NCI-H2171 treated with DMSO at 0.1 percent for 48 hours (cell line): ENCODE measurements around the gene C16orf90.
A peak's percentile ranks its signal among the peaks of the same experiment; 100 is the strongest.

Experiments used
- DNase-seq: peaks from one replicate; lab custom pipeline; 2025; lab: John Stamatoyannopoulos, UW

Gene C16orf90

DNA sequence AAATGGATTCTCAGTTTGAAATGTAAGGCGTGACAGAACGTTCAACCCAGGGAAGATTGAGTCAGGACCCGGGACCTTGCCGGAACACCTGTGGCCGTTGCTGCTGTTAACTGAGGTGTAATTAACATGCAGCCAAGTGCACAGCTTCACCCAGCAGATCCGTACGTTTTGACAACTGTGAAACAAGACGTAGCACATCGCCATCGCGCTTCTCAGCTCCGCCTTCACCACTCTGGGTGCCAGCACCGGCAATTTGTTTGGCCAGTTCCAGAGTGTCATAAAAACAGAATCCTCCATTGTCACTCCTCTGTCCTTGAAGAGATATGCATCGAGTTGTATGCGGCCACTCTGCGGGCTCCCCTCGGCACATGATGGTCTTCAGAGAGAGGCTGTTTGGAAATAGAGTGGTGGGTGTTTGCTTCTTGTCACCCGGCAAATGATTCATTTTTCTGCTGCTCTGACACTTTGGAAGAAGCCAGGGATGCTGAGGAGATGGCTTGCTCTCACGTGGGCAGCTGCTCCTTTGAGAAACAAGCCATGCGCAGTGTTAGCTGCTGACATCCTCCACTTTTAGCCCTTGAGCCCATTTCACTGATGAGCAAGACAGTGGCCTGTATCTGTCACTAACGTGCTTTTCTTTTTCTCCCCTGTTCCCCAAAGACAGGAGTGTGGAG lies 29.2 kb downstream of the C16orf90 start:
- no peak for DNase-seq

DNA sequence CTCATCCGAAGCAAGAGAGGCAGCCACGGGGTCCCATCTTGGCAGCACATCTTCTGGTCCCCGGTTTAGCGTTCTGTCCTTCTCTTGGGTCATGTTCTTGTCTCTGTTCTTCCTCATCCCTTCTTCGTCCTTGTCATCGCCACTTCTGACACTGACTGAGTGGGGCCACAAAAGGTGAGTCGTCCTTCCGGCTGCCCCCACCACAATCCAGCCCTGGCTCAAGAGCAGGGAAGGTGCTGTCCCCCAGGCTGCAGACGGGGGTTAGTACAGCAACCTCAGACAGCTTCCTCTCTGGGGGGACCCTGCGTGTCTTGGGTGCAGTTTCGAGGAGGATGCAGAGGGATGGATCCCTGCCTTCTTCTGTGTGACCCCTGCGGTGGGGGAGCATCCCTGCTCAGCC lies 30.0 kb downstream of the C16orf90 start:
- DNase-seq, result no peak

DNA sequence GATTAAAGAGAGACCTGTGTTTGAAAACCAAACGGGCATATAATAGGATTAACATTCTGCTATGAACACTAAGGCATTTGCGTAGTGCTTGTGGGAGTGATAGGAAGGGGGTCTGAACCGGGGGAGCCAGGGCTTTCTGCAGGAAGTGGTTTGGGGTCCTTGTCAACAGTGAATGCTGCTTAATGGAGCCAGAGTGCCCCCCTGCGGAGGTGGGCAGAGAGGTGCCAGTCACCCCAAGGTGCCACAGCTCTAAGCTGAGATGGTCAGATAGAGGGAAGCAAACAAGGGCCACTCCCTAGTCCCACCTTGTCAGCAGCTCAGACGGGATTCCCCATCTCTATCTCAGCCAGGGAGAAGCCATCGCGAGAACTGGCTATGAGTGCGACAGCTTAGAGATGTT lies 34.1 kb downstream of the C16orf90 start:
- DNase-seq, result no peak

DNA sequence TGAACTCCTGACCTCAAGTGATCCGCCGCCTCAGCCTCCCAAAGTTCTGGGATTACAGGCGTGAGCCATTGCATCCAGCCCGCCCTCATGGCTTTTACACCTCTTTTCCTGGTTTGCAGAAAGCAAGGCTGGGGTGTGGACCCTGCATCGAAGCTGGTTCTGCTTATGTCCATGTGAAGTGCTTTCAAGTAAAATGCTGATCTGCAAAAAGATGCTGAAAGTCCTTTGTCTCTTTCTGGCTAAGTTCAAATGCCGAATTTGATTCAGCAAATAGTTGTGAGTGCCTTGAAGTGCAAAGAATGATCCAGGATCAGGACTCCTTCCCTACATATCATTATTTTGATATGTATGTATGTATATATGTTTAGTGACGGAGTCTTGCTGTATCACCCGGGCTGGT lies 34.7 kb downstream of the C16orf90 start:
- no peak for DNase-seq

- no peak for DNase-seq
These were observed 35.2 kb downstream of the C16orf90 start for GRCh38 chr16:3460121-3460520.

GRCh38 chr16:3459401-3460090 lies 35.7 kb downstream of the C16orf90 start:
- DNase-seq, result no peak

DNA sequence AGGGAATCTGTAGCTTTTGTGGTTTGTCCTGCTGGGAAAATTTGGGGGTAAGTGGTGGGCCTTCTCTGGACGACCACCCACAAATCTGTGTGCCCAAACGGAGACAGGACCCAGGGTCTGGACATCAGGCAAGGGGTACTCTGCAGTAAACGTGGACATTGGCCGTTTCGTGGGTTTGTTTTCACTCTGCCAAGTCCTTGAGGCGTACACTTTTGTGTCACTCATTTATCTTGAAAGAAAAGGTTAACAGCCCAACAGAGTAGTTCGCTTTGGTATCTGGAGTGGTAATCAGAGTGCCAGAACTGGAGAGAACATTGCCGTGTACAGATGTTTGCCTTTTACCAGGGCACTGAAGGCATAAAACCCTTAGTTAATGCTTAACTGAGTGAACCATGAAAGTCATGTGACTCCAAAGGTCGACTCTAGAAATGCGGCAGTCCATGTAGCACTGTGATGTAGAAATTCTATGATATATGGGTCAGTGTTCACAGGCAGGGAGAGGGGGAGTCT lies 36.4 kb downstream of the C16orf90 start:
- no peak for DNase-seq

DNA sequence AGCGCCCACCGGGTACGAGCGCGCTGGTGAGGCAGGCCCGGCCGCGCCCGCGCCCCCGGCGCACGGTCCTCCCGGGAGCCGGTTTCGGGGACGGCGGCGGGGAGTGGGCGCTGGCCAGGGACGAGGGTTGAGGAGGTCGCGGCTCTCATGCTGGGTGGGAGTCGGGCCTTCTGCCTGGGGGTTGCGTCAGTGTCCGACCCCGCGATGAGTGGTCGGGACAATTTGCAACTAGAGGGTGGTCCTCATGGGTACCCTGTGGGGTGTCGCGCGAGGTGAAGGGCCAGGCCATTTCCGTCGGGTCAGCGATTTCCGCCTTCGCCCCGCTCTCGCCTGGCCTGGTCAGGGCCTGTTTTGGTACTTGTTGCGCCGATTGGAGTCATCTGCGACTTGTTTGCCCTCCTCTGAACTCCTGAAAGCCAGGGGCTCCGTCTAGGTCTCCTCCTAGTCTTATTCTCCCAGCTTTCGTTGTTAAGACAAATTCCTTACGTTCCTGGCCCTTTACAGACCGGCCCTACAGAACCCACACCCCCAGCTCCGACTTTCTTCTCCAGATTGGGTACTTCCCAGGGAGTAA lies 36.9 kb downstream of the C16orf90 start:
- DNase-seq, result no peak

- peak; percentile 84 for DNase-seq
These were observed 37.6 kb downstream of the C16orf90 start for GRCh38 chr16:3457434-3458252.

DNA sequence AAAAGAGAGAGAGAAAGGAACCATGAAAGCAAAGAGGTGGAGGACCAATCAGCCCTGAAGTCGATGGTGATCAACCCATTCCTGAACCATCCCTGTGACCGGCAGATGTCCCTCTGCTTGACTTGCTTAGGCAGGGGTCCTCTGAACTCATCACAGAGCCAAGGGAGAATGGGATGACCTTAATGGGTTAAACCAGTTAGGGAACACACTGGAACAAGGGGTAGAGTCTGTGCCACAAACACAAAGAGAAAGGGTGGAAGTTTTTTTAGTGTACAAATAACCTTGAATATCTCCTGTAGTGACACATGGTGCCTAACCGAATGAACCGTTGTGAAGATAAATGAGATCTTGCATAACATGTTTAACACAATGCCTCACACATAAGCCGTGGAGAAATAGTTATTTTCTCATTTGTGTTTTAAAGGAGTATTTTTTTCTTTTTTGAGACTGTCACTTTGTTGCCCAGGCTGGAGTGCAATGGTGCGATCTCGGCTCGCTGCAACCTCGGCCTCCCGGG lies 40.6 kb downstream of the C16orf90 start:
- DNase-seq, result no peak

DNA sequence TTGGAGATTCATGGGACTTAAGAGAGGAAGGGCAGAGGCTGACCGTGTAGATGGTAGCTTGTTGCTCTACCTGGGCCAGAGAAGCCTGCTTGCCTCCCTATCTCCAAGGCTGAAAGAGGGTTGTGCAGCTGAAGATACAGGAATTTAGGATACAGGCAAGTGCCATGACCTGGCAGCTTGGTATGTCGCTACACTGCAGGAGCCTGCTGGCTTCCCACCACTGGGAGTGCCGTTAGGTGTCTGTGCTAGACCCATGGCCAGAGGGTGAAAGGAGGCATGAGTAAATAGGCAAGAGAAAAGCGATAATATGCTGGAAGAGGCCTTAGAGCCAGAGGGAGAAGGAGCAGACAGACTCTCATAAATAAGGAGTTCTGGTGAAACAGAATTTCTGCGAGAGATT lies 41.2 kb downstream of the C16orf90 start:
- no peak for DNase-seq

- peak; percentile 53 for DNase-seq
These were observed 51.3 kb downstream of the C16orf90 start for GRCh38 chr16:3444032-3444388.
